DMS 273 (cell line): ENCODE results near the gene UGT1A7.

Source experiments
- DNase-seq: peaks from one replicate; lab custom pipeline; 2025; ENCODE audit not compliant: unreplicated experiment; lab: John Stamatoyannopoulos, UW

The UGT1A7 gene

DNA sequence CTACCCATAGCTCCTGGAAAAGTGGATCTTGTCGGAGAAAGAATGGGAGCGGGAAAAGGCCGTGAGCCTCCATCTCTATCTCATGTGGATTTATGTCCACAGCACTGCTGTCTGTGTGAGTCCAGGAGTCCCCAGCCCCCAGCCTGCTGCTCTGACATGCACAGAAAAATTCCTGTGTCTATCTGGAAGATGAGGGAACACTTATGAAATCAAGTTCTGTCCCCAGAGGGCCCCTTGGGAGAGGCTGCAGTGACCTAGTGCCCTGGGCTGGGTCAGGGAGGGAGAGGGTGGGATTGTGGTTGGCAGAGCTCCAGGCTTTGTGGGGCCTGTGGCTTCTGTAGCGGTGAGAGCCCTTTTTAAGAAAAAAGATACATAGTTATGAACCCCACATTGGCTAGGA is 135.1 kb downstream of the UGT1A7 start:
- no peak for DNase-seq

DNA sequence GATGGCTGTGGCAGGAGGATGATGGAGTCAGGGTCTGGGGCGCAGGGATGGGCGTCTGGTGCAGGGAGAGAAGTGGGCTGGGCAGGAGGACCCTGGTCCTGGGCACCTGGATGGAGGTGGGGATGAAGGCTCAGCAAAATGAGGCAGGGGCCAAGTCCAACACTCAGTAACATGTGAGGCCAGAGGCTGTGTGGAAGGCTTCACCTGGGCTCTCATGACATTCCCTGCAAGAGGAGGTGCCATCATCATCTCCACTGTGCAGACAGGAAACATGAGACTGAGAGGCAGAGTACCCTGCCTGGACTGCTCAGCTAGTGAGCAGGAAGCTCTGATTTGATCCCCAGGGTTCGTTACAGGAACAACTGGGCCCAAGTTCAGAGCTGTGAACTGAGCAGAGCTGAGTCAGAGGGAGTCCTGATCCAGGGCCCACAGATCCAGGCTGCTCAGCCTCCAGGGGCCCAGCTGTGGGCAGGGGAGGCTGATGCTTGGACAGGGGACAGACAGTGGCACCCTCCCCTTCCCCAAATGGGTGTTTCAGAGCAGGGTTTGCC is 135.7 kb downstream of the UGT1A7 start:
- DNase-seq, result no peak

GRCh38 chr2:233817995-233818638 is 136.4 kb downstream of the UGT1A7 start:
- DNase-seq, result no peak

GRCh38 chr2:233818639-233819621 is 137.2 kb downstream of the UGT1A7 start:
- DNase-seq, result no peak

DNA sequence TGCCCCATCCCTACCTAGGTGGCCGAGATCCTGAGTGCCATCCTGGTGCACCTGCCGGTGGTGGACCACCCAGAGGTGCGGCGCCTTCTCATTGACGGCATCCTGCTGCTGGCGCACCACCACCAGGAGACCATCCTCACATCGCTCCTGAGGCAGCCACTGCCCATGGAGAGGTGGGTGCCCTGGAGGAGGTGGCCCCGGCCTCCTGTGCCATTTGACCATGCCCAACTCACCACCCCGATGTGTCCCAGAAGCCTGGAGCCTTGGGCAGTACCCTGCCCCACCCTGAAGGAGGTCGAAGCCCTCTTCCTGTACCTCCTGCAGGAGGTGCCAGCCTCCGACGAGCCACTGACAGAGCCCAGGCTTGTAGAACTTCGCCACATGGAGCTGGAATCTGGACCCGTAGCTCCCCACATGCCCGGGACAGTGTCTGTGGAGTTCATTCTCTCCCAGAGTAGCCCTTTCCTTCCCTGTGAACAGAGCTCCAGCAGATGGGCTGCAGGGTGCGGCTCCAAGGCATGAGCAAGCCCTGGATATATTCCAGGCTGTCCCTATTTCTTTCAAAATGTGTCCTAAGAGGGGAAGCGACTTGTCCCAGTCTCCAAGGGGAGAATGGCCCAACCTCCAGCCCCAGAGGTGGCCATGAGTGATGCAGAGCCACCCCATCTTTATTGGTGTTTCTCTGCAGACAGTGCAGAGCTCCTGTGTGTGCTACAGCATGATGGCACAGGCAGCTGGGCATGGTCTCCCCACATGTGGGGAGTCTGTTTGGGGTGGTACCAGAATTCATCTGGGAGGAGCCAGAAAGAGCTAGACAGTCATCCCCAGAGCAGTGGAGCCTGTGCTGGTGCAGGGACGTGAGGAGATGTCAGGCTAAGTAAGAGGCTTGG is 138.4 kb downstream of the UGT1A7 start:
- no peak for DNase-seq

DNA sequence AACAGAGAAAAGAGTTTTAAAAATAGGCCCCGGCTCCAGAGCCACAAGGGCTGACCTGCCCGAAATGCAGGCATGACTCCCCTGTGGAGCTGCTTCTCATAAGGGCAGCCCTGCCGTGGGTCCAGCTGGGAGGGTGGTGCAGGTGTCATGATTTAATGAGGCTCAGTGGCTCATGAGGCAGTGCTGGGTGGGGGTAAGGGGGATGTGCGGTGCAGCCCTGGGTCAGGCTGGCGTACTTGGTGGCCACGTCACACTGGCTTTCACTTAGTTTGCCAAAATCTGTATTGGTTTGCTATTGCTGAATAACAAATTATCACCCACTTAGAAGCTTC is 139.0 kb downstream of the UGT1A7 start:
- no peak for DNase-seq

GRCh38 chr2:233821196-233821595 is 139.5 kb downstream of the UGT1A7 start:
- no peak for DNase-seq

- DNase-seq, result no peak
Measured at GRCh38 chr2:233821709-233822100, 140.0 kb downstream of the UGT1A7 start.

- DNase-seq, result no peak
Measured at GRCh38 chr2:233822101-233822771, 140.5 kb downstream of the UGT1A7 start.
